ENCODE measurements around the gene POU1F1.
"Not testable (repeated sequence)": the region's sequence is repeated elsewhere in the genome, so short reads cannot be mapped to it uniquely, and the experiment has no call there.

The POU1F1 gene, protein sequence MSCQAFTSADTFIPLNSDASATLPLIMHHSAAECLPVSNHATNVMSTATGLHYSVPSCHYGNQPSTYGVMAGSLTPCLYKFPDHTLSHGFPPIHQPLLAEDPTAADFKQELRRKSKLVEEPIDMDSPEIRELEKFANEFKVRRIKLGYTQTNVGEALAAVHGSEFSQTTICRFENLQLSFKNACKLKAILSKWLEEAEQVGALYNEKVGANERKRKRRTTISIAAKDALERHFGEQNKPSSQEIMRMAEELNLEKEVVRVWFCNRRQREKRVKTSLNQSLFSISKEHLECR

GRCh38 chr3:87276484-87276883 lies at the start of gene POU1F1:
Gene POU1F1 (minus strand): TSS chr3:87276584. CDS start chr3:87276462, 122 bp downstream.
- no peak for DNase-seq

DNA sequence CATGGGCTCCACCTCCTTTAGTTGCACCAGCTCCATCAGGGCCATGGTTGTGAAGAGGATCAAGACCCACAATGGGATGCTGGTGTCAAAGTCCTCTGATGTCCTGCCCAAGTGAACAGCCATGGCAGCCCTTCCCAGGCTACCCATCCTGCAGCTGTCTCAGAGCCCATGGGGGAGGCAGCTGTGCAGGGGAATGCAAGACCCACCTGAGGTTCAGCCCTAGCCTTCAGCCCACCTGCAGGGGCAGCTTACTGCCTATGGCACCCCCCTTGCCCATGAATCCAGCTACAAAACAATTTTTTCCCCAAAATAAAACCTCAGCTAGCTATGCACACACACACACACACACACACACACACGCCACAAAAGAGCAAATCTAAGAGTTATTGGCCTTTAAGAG lies 48.2 kb upstream of the POU1F1 start:
- no peak for DNase-seq

DNA sequence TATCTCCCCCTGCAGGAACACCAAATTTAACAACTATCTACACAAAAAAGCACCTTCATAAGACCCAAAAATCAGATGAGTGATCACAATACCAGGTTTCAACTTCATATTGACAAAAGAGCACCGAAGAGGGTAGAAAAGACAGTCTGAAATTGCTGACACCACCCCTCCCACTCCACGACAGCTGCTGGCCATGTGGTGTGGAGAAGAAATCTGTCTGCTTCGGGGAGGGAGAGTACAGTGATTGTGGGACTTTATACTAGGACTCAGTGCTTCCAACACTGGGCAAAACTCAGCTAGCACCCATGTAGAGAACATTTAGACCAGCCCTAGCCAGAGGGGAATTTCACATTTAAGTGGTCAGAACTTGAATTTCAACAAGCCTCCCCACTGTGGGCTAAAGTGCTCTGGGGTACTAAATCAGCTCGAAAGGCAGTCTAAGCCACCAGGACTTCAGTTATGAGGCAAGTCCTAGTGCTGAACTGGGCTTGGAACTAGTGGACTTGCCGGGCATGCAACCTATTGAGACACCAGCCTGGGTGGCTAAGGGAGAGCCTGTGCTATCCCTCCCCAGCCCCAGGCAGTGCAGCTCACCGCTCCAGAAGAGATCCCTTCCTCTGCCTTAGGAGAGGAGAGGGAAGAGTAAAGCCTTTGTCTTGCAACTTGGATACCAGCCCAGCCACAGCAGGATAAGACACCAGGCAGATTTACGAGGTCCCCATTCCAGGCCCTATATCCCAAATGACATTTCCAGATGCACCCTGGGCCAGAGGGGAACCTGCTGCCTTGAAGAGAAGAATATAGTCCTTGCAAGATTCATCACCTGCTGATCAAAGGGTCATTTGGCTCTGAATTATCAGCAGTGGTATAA lies 44.6 kb upstream of the POU1F1 start:
- no peak for DNase-seq

GRCh38 chr3:87318617-87319021 lies 42.2 kb upstream of the POU1F1 start:
- DNase-seq, result no peak

DNA sequence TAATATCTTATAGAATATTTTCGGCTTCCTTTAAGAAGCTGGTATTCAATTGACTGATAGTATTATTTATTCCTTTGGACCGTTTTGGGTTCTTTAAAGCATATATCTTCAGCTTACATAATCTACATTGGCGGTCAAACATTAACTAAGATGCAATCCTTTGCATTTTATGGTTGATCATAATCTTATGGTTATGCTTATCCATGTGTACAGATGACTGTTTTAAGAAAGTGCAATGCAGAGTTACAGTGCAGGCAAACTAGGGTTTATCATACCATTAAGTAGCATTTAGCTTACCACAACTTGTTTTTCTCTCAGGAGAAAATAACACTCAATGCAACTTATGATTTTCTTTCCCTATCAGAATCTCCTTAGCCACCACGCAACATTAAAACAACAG lies 41.4 kb upstream of the POU1F1 start:
- no peak for DNase-seq

GRCh38 chr3:87313641-87314040 lies 37.3 kb upstream of the POU1F1 start:
- DNase-seq, result no peak

- no peak for DNase-seq
These were observed 34.9 kb upstream of the POU1F1 start for GRCh38 chr3:87311309-87311708.

GRCh38 chr3:87309601-87310000 lies 33.2 kb upstream of the POU1F1 start:
- no peak for DNase-seq

DNA sequence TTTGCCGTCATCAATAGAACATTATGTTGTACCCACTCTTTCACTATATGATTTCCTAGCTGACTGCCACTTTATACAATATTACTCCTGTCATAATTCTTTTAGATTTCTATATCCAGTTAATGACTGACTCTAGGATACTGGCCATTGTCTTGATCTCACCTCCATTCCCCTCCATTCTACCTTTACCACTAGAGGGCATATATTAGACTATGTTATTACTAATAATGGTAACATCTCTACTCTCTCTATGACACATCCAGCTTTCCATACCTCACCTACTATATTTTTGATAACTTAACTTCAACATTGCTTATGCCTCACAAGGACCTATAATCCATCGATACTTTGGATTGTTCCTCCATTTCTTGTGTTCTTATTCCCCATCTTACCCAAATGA lies 31.4 kb upstream of the POU1F1 start:
- no peak for DNase-seq

- DNase-seq, result no peak
These were observed 29.1 kb upstream of the POU1F1 start for GRCh38 chr3:87305517-87305916.

GRCh38 chr3:87305031-87305430 lies 28.6 kb upstream of the POU1F1 start:
- not testable (repeated sequence) for DNase-seq

DNA sequence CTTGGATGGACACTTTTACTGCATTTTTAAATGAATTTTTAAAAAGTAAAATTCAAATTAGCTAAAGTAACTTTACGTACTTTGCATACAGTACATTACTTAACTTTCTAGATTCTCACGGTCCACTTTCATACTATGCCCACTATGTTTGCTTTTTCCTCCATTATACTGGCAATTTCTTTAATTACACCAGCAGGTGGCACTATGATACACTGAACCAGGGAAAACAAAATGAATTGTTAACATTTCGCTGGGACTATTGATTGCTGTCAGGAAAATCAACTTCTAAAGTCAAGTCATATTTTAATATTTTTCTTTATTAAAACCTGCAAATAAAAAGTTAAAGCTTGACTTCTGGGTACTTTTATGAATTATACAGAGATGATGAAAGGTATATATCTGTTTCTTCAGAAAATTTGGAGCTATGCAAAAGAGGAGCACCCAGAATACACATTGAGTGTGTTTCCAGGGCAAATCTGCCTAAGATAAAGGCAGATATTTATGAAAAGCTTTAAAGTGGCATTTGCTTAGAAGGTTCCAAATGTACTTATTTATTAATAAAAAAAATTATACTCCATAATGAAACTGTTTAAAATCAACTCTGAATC lies 21.8 kb upstream of the POU1F1 start:
- DNase-seq, result peak; percentile 71 to 84

DNA sequence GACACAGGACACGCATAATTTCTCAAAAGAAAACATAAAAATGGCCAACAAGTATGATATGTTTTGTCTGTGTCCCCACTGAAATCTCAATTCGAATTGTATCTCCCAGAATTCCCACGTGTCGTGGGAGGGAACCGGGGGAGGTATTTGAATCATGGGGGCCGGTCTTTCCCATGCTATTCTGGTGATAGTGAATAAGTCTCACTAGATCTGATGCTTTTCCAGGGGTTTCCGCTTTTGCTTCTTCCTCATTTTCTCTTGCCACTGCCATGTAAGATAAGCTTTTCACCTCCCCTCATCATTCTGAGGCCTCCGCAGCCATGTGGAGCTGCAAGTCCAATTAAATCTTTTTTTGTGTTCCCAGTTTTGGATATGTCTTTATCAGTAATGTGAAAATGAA lies 12.1 kb upstream of the POU1F1 start:
- DNase-seq, result no peak

DNA sequence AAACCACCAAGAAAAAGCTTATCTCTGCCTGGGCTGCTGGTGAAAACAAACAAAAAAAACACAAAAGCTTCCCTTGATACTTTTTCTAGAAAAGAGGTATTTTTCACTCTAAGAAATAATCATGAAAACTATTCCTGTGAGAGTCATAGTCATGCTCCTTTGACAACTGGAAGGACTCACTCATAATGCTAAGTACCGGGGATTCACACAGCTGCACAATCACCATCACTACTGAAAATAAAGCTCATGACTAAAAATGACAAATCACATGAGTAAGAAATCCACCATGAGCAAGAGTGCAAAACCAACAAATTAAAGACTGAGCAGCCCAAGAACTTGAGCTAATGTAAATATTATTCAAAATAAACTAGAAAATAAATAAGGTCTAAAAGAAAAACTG lies 10.6 kb upstream of the POU1F1 start:
- no peak for DNase-seq

DNA sequence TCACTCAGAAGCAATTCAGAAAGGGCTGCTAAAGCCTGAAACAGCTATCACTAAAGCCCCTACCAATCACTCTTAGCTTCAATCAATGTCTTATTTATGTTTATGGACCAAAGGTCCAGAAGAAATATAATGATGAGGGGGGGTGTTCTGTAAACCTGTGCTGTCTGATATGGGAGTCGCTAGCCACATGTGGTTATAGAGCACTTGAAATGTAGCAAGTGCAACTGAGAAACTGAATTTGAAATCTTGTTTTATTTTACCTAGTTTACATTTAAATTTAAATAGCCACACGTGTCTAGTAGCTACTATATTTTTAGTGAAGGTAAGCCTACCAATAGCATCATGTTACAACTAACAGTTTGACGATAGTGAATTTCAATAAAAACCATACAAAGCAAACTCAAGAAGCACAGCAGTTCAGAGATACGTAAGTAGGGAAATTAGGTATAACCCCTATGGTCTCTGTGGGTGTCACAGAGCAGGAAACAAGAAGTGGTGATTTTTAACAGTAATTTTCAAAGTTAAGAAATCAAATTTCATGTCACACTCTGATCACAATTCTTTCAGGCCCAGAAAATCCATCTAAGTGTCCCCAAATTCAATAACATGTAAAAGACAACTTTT lies 3.6 kb downstream of the POU1F1 start:
- no peak for DNase-seq

DNA sequence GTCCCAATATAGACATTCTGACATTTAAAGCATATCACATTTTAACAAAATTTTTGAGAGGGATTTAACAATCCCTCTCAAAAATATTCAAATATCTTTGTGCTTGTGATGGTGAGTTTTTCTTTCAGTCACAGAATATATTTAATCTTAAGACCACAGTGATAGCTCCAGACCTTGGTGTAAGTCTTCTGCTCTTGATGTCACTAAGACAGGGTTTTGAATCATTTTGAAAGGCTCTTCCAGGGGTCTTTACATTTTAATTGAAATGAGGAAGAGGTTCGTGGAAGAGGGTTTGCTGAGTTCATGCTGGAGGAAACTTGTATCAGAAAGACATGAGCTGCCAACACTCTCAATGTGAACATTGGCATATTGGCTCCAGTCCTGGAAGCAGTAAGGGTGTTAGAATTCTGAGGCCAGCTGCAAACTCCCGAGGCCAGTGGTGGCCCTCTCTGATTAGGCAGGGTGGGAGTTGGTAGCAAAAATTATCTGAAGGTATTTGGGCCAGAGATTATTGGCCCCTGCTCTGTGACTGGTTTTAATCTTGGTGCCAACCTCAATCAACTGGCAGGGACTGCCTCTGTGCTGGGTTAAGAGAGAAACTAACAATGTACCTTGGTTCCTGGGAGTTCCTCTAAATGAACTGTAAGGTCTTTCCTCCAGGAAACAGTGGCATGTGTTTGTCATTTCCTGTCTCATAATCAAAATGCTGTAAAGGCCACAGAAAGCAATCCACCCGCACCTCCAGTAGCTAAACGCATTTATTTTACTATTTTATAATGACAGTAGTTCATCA lies 5.3 kb downstream of the POU1F1 start:
- DNase-seq, result peak; percentile 76 to 83

- no peak for DNase-seq
These were observed 6.7 kb downstream of the POU1F1 start for GRCh38 chr3:87269723-87270122.

DNA sequence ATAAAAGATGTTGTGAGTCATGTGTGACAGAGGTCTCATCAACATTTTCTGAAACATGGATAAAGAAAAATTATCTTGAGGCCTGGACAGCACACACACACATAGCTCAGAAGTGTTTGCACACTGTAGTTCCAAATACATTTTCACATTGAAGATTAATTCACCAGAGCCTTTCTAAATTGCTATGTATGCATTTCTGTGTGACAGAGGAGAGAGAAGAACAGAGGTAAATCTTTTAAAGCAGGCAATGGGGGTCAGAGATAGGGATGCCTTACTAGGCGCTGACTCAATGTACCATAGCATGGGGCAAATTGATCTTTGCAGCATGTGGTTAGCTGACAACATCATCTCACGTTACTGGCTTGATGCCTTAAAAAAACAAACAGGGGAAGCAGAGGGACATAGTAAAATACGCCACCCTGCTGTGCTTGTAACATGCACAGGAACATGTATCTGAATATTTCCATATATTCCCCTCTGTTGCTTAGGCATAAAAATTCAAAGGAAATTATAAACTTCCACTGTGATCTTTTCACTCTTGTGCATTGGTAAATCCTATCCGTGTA lies 7.7 kb downstream of the POU1F1 start:
- no peak for DNase-seq

GRCh38 chr3:87267953-87268645 lies 8.3 kb downstream of the POU1F1 start:
- no peak for DNase-seq

- DNase-seq, result no peak
These were observed 14.5 kb downstream of the POU1F1 start for GRCh38 chr3:87261925-87262324.

- DNase-seq, result peak; percentile 65 to 73
These were observed 16.1 kb downstream of the POU1F1 start for GRCh38 chr3:87260270-87260669.

GRCh38 chr3:87250009-87250408 lies 26.4 kb downstream of the POU1F1 start:
- no peak for DNase-seq

Measured in Kasumi-1 (cell line).